Uterus (tissue), 2 donors: ENCODE results near the gene CD40.

Source experiments
- CTCF ChIP-seq, 4 experiments: fragments of 200-600 bp in 2 of 4; fragments of 450-650 bp in 2 of 4; sonication (generic) in 2 of 4; IDR thresholded peaks; one replicate each; pipeline ENCODE4 v1.5.1; 2016 to 2019; ENCODE audit warnings: antibody characterized with exemption in 4 of 4, mild to moderate bottlenecking in 2 of 4, moderate library complexity in 1 of 4
- POLR2A ChIP-seq, 2 donors: fragments of 450-650 bp; IDR thresholded peaks; one replicate each; pipeline ENCODE4 v1.6.1; 2016; ENCODE audit warnings: antibody characterized with exemption in 2 of 2, mild to moderate bottlenecking in 1 of 2, moderate library complexity in 1 of 2

GRCh38 chr20:46101957-46102356 lies 16.2 kb upstream of the CD40 start:
- TF ChIP-seq CTCF (IDR thresholded peaks at IDR 0.05) (no peak), POLR2A (IDR thresholded peaks at IDR 0.05) (no peak)
